ENCODE data around the gene TEDC2. TPM values are rescaled to one million over a fixed set of nuclear protein-coding genes. Genes with fewer than 3 reads are reported as not detected.

Gene TEDC2
- total RNA-seq, 2 donors from 2014 or later, result 2.4 to 24.0 TPM

GRCh38 chr16:2495041-2495440 is 35.1 kb downstream of the TEDC2 start:
- Histone ChIP-seq H3K27me3 (no peaks in the 10 kb centered on the region), H3K9me3 (no peaks in the 10 kb centered on the region), H3K4me3 (no peak overlapping the region), H3K27ac (no peak overlapping the region), H3K36me3 (no peaks in the 10 kb centered on the region), H3K9ac (ENCODE audit: low read depth in 2 of 2, low read length in 2 of 2) (no peak overlapping the region), H3K4me1 (peaks cover 7% of the 10 kb centered on the region)
- no peak for DNase-seq
- intact Hi-C loops (cut with DNase I), result loop anchor here (5.0 kb wide), 2 partner anchors 63 to 158 kb away; no protein-coding TSS in a partner anchor
- TF ChIP-seq CTCF (IDR thresholded peaks at IDR 0.05), result no peak

DNA sequence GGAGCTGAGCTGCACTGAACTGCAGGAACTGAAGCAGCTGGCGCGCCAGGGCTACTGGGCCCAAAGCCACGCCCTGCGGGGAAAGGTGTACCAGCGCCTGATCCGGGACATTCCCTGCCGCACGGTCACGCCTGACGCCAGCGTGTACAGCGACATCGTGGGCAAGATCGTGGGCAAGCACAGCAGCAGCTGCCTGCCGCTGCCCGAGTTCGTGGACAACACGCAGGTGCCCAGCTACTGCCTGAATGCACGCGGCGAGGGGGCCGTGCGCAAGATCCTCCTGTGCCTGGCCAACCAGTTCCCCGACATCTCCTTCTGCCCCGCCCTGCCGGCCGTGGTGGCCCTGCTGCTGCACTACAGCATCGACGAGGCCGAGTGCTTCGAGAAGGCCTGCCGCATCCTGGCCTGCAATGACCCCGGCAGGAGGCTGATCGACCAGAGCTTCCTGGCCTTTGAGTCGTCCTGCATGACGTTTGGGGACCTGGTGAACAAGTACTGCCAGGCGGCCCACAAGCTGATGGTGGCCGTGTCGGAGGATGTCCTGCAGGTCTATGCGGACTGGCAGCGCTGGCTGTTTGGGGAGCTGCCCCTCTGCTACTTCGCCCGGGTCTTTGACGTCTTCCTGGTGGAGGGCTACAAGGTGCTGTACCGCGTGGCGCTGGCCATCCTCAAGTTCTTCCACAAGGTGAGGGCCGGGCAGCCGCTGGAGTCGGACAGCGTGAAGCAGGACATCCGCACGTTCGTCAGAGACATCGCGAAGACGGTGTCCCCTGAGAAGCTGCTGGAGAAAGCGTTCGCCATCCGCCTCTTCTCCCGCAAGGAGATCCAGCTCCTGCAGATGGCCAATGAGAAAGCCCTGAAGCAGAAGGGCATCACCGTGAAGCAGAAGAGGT is 36.6 kb downstream of the TEDC2 start:
- no peak overlapping the region for H3K4me3 ChIP-seq
- H3K27me3 ChIP-seq, result no peaks in the 10 kb centered on the region
- H3K9ac ChIP-seq (ENCODE audit: low read depth in 2 of 2, low read length in 2 of 2), result no peak overlapping the region
- no peak overlapping the region for H3K27ac ChIP-seq
- no peak for TF ChIP-seq CTCF (IDR thresholded peaks at IDR 0.05)
- H3K36me3 ChIP-seq, result no peaks in the 10 kb centered on the region
- H3K4me1 ChIP-seq, result peaks cover 6% of the 10 kb centered on the region
- DNase-seq, result no peak
- no peaks in the 10 kb centered on the region for H3K9me3 ChIP-seq
- intact Hi-C loops (cut with DNase I), result loop anchor here (5.0 kb wide), 2 partner anchors 64 to 159 kb away; no protein-coding TSS in a partner anchor

DNA sequence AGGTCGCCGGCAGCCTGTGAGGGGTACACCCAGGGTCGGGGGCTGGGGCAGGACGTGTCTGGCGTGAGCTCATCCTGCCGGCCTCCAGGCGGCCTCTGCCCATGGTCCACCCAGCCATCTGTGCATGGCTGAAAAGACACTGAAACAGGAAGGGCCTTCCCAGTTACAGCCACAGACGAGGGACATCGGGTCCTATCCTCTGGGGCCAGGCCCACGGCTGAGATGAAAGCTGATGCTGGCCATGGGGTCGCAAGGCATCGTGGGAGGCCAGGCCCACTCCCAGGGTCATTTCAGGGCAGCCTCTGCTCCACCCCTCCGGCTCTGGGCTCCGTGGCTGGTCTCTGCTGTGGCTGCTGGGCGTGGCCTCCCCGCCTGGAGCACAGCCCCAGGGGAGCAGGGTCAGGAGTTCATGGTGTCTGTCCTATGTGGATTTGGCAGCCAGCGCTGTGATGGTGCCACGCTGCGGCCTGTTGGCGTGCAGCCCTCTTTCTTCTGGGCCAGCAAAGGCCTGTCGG is 37.3 kb downstream of the TEDC2 start:
- intact Hi-C loops (cut with DNase I), result loop anchor here (5.0 kb wide), 2 partner anchors 65 to 160 kb away; no protein-coding TSS in a partner anchor
- Histone ChIP-seq H3K36me3 (no peaks in the 10 kb centered on the region), H3K4me1 (peaks cover 3% of the 10 kb centered on the region), H3K27ac (no peak overlapping the region), H3K27me3 (no peaks in the 10 kb centered on the region), H3K9ac (ENCODE audit: low read depth in 2 of 2, low read length in 2 of 2) (no peak overlapping the region), H3K4me3 (no peak overlapping the region), H3K9me3 (no peaks in the 10 kb centered on the region)
- no peak for TF ChIP-seq CTCF (IDR thresholded peaks at IDR 0.05)
- no peak for DNase-seq

DNA sequence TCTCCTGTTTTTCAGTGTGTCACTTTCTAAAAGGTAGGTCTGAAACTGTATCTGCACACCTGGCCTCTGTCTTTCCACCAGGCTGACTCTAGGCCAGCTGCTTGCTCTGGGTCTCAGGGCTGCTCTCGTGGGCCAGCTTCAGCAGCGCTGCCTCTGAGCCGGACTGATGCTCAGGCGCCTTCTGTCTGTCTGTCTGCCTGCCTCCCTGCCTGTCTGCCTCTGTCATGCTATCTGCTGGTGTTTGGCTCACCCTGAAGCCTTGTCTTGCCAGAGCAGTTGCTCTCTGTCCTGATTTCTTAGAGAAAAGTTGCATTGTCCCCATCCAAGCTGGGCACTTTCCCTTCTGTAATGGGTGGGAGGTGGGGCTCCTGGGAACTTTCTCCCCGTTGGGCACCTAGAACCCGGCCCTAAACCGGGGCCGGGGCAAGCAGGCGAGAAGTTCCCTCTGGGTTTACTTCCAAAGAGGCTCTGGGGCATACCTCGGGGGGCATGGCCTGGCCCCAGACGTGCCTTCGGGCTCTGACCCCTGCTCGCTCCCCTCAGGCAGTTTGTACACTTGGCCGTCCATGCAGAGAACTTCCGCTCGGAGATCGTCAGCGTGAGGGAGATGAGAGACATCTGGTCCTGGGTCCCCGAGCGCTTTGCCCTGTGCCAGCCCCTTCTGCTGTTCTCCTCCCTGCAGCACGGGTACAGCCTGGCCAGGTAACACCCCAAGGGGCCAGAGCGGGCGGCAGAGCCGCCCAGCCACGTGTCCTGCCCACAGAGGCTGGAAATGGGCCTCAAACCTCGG is 38.0 kb downstream of the TEDC2 start:
- Histone ChIP-seq H3K36me3 (no peaks in the 10 kb centered on the region), H3K4me3 (no peak overlapping the region), H3K27me3 (no peaks in the 10 kb centered on the region), H3K9me3 (no peaks in the 10 kb centered on the region), H3K27ac (no peak overlapping the region), H3K9ac (ENCODE audit: low read depth in 2 of 2, low read length in 2 of 2) (no peak overlapping the region), H3K4me1 (peaks cover 5% of the 10 kb centered on the region)
- no peak for TF ChIP-seq CTCF (IDR thresholded peaks at IDR 0.05)
- intact Hi-C loops (cut with DNase I), result loop anchor here (5.0 kb wide), 2 partner anchors 66 to 161 kb away; no protein-coding TSS in a partner anchor
- DNase-seq, result no peak

- H3K27ac ChIP-seq, result no peak overlapping the region
- TF ChIP-seq CTCF (IDR thresholded peaks at IDR 0.05), result no peak
- no peak overlapping the region for H3K4me3 ChIP-seq
- peaks cover 6% of the 10 kb centered on the region for H3K4me1 ChIP-seq
- no peak for DNase-seq
- intact Hi-C loops (cut with DNase I), result loop anchor here (5.0 kb wide), 2 partner anchors 66 to 161 kb away; no protein-coding TSS in a partner anchor
- no peak overlapping the region for H3K9ac ChIP-seq (ENCODE audit: low read depth in 2 of 2, low read length in 2 of 2)
- no peaks in the 10 kb centered on the region for H3K36me3 ChIP-seq
- H3K27me3 ChIP-seq, result no peaks in the 10 kb centered on the region
- no peaks in the 10 kb centered on the region for H3K9me3 ChIP-seq
These were observed 38.8 kb downstream of the TEDC2 start for GRCh38 chr16:2498531-2499253.

Measured in colonic mucosa (tissue), 4 donors.